ENCODE results near the gene CCL17.

DNA sequence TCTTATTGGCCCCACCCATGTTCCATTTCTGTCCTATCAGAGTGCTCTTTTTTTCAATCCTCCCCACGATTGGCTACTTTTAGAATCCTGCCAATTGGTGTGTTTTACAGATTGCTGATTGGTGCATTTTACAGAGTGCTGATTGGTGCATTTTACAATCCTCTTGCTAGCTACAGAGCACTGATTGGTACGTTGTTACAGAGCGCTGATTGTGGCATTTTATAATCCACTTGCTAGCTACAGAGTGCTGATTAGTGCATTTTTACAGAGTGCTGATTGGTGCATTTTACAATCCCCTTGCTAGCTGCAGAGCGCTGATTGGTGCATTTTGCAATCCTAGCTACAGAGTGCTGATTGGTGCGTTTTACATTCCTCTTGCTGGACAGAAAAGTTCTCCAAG, 9.5 kb upstream of the CCL17 start:
- TF ChIP-seq, protein P1, sequence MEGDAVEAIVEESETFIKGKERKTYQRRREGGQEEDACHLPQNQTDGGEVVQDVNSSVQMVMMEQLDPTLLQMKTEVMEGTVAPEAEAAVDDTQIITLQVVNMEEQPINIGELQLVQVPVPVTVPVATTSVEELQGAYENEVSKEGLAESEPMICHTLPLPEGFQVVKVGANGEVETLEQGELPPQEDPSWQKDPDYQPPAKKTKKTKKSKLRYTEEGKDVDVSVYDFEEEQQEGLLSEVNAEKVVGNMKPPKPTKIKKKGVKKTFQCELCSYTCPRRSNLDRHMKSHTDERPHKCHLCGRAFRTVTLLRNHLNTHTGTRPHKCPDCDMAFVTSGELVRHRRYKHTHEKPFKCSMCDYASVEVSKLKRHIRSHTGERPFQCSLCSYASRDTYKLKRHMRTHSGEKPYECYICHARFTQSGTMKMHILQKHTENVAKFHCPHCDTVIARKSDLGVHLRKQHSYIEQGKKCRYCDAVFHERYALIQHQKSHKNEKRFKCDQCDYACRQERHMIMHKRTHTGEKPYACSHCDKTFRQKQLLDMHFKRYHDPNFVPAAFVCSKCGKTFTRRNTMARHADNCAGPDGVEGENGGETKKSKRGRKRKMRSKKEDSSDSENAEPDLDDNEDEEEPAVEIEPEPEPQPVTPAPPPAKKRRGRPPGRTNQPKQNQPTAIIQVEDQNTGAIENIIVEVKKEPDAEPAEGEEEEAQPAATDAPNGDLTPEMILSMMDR (IDR thresholded peaks at IDR 0.05; ENCODE audit: low read depth, low read length): no peak
- no peak for TF ChIP-seq EZH2phosphoT487 (IDR thresholded peaks at IDR 0.05; ENCODE audit: low read depth)
